ACHN (cell line): Measurements from ENCODE around the gene PRKCB.

ENCODE experiments used
- DNase-seq: peaks from one replicate; pipeline ENCODE4 v3.0.0-alpha.2; 2015
- in situ Hi-C: cut with HindIII; loops from 2 replicates; pipeline ENCODE4 v1.10.0; 2017; ENCODE audit warnings: low sequenced_read_pairs, low pct_ligation_motif_present, low pct_unique_long_range_greater_than_20kb

The PRKCB gene

DNA sequence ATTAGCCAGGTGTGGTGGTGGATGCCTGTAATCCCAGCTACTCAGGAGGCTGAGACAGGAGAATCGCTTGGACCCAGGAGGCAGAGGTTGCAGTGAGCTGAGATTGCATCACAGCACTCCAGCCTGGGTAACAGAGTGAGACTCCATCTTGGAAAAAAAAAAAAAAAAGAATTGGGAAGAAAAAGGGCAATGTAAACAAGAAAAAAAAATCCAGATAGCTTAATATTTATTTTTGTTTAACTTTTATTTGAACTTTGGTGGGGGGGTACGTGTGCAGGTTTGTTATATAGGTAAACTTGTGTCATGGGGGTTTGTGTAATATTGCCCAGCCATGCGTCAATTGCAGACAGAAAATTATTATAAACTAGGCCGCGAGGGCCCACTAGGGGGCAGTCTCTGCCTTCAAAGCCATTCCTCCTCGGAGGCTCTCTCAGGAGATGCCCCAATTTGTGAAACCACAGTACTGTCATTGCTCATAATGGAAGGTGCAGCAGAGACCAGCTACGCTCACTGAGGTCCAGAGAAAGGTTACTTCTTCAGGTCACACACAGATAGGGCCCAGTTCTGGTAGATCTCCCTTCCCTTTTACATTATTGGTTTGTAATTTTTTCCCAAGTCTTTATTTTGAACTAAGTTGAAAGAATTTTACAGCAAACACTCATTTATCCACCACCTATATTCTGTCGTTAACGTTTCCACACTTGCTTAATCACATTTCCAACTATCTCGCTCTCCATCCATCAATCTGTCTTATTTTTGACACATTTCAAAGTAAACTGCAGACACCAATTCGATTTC, 206.2 kb downstream of the PRKCB start:
- peak; percentile 68 for DNase-seq
- in situ Hi-C loops: no loop called here

DNA sequence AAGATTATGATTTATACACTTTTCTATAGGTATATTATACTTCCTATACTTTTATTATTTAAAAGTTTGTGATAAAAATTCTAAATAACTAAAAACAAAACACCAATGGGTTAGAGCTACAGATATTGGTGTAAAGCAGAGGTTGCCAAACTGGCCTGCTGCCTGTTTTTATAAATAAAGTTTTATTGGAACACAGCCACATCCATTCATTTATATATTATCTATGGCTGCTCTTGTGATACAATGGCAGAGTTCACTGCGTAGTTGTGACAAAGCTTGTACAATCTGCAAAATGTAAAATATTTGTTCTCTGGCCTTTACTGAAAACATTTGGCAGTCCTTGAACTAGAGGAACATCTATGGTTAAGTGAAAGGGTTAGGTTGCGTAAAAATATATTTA, 208.7 kb downstream of the PRKCB start:
- DNase-seq: no peak
- in situ Hi-C loops: no loop called here

DNA sequence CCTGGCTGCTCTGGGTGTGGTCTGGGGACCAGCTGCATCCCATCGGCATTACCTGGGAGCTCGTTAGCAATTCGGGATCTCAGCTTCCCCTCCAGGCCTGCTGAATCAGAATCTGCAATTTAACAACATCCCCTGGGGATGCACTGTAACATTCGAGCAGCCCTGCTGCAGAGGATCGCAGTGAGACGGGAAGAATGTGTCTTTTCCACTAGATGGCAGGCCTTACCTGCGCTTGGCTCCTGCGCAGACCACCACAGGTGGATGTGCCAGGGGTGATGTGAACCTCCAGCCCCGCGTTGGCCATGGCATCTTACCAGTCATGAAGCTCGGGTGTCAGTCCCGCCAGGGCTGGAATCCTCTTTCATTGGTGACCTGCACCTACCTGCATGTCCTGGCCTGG, 209.9 kb downstream of the PRKCB start:
- DNase-seq: no peak
- in situ Hi-C loops: no loop called here

DNA sequence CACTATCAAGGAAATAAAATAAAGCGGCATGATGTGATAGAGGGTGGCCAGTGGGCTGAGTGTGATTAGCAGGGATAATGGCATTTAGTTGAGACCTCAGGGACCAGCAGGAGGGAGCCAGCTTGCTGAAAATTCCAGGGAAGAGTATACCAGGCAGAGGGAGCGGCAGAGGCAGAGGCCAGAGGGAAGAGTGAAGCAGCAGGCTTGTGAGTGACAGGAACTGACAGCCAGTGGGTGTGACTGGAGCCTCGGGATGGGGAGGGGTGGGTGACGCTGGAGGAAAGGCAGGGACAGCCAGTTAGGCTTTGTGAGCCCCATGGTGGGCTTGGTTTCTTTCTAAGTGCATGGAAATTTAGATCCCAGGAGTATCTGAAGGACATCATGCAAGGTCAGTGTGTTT, 210.7 kb downstream of the PRKCB start:
- in situ Hi-C loops: no loop called here
- no peak for DNase-seq

DNA sequence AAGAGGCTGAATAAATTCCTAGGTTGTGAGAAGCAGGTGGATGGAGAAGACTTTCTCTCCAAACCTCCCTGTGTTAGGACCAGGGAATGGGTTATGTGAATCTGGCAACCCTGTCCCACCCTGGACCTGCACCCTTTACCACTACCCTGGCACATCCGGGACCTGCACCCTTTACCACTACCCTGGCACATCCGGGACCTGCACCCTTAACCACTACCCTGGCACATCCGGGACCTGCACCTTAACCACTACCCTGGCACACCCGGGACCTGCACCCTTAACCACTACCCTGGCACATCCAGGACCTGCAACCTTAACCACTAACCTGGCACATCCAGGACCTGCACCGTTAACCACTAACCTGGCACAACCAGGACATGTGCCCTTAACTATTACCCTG, 213.3 kb downstream of the PRKCB start:
- no peak for DNase-seq
- in situ Hi-C loops: no loop called here

DNA sequence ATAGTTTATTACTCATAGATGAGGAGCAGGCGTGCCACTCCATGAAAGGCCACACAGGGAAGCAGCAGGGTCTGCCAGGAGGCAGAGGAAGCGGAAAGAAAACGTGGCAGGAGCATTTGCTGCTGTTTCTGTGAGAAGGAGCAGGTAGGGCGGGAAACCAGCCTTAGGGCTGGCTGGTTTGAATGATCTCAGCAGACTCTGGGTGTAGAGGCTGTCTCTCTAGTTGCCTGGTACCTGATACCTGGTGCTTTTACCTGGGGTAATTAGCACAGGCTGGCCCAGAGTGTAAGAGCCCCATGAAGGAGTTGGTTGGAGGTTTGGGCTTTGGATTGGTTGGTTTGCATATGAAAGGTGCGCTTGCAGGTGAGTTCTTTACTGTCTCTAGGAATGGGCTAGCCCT, 215.3 kb downstream of the PRKCB start:
- in situ Hi-C loops: no loop called here
- DNase-seq: no peak

DNA sequence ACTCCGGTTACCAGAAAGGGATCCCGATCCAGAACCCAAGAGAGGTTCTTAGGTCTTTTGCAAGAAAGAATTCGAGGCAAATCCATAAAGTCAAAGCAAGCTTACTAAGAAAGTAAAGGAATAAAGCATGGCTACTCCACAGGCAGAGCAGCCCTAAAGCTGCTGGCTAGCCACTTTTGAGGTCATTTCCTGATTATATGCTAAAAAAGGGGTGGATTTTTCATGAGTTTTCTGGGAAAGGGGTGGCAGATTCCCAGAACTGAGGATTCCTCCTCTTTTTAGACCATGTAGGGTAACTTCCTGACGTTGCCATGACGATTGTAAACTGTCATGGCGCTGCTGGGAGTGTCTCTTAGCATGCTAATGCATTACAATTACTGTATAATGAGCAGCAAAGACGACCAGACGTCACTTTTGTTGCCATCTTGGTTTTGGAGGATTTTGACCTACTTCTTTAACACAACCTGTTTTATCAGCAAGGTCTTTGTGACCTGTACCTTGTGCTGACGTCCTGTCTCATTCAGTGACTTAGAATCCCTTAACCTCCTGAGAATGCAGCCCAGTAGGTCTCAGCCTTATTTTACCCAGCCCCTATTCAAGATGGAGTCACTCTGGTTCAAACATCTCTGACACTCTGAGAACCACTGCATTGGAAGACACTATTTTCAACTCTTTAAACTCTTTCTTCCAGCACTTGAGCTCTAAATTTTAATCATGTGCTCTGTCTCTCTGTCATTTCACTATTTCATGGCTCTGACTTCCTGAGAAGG, 216.7 kb downstream of the PRKCB start:
- in situ Hi-C loops: no loop called here
- DNase-seq: no peak

DNA sequence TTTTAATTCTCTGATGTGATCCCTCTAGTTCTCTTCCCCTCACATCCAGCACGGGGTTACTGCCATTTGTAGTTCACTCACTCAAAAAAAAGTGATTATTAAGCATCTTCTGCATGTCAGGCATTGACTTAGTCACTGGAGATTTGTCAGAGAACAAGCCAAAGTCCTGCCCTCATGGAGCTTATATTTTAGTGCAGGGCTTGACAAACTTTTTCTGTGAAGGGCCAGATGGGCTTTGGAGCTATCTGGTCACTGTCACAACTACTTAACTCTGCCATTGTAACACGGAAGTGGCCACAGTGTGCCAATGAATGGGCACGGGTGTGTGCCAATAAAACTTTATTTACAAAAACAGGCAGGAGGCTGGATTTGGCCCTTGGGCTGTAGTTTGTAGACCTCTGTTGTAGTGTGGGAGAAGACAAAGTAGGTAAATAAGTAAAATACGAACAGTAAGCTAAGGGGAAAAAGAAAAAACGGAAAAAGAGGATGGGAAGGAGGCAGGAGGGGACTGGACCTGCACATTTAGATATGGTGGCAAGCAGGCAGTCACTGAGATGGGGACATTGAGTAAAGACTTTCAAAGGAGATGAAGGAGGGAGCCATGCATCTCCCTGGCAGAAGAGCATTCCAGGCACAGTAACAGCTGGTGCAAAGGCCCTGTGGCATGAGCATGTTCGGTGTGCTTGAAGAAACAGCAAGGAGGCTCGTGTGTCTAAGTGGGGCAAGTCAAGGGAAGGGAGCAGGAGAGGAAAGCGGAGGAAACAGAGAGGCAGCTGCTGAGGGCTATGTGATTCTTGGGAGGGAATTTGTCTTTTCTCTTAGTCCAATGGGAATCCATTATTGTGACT, 217.5 kb downstream of the PRKCB start:
- in situ Hi-C loops: no loop called here
- DNase-seq: no peak

DNA sequence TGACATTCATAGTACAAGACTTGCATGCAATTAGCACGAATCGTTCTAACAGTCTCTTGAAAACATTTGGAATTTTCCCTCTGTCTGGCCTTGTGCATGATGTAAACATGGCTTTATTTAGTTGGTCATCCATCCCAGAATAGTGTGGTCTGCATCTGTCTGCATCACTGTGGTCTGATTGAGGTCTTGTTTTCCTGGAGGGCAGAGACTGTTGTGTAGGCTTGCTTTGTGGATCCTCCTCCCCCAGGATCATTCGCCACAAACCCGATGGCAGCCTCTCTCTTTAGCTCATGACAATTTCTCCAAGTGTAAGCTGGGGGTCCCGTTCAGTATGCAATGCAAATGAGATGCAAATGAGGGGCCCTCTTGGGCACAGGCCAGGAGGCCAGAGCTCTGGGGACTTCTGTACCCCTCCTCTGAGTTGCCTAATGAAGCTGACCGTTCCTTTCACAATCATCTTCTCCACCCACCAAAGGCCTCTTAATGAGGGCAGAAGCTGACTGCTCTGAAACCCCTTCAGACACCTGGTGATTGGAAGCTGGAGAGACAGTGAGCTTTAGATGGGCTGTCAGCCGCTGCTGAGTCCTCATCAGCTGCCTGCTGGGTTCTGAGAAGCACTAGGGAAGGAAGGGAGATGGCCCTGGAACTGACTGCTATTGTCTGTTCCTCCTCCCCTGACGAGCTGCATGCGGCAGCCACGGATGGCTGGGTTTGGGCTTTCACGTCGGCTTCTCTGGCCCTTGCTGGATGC, 219.1 kb downstream of the PRKCB start:
- no peak for DNase-seq
- in situ Hi-C loops: no loop called here

DNA sequence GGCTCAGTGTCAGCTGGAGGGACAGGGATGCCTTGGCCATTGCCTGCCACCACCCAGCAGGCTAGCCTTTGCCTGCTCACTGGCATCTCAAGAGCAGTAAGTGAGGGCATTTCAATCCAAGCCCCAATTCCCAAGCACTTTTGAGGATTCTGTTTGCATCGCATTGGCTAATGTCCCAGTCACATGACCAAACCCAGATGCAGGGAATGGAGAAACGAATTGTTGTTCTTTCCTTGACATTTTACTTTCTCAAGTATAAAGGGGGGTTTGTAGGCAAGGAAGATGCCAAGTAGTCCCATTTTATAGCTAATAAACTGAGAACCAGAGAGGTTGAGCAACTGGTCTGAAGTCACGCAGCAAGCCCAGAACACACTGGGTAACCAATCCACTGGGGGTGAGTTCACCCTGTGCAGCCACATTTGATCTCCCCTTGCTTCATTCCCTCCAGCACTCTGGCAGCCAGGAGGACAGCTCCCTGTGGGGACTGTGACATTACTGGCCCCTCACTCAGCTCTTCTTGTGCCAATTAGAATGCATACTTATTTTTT, 226.6 kb downstream of the PRKCB start:
- DNase-seq: no peak
- in situ Hi-C loops: no loop called here

DNA sequence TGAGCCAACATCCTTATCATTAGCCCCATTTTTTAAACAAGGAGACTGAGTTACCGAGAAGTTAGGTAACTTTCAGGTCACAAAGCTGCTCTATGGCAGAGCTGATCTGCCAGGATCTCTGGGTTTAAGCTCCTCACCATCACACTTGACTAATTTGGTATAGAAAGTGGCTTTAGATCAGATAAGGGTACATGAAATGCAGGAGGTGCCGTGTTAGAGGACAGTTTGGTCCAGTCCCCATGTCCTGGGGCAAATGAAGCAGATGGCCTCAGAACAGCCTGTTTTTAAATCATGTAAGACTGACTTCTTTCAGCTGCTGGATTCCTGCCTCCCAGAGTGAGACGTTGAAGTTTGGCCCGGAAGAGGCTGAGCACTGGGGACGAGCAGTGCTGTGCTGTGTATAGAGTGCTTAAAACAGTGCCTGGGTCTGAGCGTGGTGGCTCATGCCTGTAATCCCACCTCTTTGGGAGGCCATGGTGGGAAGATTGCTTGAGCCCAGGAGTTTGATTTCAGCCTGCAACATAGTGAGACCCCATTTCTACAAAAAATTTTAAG, 233.3 kb downstream of the PRKCB start:
- in situ Hi-C loops: no loop called here
- DNase-seq: no peak

DNA sequence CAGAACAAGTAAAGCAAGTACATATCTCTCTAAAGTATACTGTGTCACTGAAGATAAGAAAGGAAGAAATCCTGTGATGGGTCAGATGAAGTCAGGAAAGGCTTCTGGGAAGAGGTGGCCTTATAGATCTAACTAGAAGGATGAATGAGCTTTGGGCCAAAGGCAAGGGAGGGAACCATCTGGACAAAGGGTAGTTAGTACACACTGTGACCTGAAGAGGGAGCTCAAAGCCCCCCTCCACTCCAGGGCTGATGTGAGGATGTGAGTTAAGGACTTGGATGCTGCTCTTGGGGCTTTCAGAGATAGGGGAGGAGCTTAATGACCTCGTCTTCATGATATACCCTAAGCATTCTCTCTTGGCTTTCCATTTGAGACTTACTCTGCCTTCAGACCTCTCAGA, 235.1 kb downstream of the PRKCB start:
- in situ Hi-C loops: no loop called here
- peak; percentile 63 for DNase-seq

DNA sequence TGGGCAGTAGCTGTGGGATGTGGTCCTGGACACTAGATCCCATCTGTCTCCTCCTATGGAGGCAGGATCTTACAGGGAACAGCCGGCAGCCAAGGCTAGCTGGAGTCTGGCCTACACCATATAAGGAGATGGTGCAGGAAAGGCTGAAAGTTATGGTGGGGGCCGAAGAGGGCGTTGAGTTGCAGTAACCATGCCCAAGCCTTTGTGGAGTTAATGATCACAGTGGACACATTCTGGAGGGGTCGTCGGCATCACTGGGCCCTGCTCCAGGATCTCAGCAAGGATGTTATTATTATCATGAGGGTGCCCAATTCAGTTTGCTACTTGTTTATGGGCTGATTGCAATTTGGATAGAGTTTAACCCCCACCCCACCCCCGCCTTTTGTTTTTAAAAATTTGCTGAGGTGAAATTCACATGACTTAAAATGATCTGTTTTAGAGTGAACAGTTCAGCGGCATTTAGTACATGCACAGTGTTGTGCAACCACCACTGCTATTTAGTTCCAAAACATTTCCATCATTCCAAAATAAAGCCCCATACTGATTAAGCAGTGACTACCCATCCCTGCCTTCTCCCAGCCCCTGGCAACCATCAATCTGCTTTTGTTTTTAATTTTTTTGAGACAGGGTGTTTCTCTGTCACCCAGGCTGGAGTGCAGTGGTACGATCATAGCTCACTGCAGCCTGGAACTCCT, 236.0 kb downstream of the PRKCB start:
- DNase-seq: no peak
- in situ Hi-C loops: no loop called here

DNA sequence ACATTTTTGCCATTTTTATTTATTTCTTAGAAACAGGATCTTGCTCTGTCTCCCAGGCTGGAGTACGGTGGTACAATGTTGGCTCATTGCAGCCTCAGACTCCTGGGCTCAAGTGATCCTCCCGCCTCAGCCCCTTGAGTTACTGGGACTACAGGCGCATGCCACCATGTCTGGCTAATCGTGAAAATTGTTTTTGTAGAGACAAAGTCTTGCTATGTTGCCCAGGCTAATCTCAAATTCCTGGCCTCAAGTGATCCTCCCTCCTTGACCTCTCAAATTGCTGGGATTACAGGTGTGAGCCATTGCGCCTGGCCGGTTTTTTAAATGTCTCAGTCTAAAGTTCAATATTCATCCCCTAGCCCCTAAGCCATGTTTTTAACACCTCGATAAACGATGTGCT, 237.5 kb downstream of the PRKCB start:
- in situ Hi-C loops: no loop called here
- no peak for DNase-seq

DNA sequence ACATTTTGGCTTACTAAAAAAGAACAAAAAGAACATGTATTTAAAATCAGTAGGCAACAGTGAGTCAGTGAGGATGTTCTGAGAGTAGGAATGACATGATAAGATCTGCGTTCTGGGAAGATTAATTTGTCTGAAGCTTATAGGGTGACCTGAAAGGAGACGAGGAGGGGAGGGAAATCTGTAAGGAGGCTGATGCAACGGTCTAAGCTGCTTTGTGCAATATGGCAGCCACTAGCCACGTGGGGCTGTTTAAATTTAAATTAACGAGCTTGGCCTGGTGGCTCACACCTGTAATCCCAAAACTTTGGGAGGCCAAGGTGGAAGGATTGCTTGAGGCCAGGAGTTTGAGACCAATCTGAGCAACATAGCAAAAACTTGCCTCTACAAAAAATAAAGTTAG, 238.8 kb downstream of the PRKCB start:
- no peak for DNase-seq
- in situ Hi-C loops: no loop called here

DNA sequence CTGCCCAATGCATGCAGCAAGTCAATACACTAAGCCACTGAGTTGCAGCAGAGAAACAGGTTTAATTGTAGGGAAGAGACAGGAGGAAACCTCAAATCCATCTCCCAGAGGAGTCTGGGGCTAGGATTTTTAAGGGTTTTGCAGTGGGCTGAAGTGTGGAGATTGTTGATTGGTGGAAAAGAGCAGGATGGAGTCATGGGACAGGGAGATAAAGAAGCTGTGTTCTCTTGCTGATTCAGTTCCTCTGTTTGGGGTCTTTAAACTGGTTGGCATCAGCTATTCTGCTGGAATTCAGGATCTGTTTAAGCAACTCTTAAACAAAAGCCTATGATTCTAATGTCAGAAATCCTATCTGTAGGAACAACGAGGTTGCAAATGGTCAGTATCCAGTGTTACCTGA, 239.5 kb downstream of the PRKCB start:
- in situ Hi-C loops: no loop called here

DNA sequence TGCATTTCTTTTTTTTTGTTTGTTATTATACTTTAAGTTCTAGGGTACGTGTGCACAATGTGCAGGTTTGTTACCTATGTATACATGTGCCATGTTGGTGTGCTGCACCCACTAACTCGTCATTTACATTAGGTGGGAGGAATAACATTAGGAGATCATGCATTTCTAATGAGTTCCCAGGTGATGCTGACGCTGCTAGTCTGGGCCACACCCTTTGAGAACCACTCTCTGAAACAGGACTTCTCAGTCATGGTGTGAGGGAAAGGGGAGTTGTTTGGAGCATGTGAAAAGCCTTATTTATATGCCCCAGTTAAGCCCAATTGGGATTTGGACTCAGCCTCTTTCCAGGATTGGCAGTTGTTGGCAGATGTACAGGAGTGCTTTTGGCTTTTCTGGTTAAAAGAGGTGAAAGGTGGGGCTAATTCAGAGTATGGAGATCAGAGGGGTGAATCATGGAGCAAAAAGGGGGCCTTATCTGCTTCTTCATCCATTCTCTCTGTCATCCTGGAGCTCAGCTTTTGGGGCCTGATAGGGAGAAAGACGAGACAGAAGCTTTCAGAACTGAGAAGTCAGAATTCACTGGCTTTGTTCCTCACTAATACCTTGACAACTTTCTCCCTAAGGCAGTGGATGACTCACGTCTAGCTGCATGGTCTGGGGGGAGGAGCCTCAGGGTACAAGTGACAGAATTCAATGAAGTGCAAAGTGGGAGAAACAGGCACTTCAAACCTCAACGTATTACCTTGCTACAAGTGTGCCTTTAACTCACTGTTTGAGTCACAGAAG, 240.3 kb downstream of the PRKCB start:
- in situ Hi-C loops: no loop called here
- no peak for DNase-seq

More for the DNA sequence above, 239.5 kb downstream of the PRKCB start:
- no peak for DNase-seq
